CD14-positive monocyte (primary cell): ENCODE data around the gene REV3L. TPM values are rescaled to one million over a fixed set of nuclear protein-coding genes. Genes with fewer than 3 reads are reported as not detected.
A peak's percentile ranks its signal among the peaks of the same experiment; 100 is the strongest.

ENCODE experiments used
- DNase-seq, 3 donors: peaks; one replicate each; pipeline ENCODE4 v3.0.0-alpha.2; 2011 to 2022
- H2AFZ ChIP-seq: 2 replicates; pipeline ENCODE4 v1.6.0; 2012; ENCODE audit warnings: mild to moderate bottlenecking, low read depth, low read length, inconsistent platforms; ENCODE audit not compliant: insufficient read depth, poor library complexity, severe bottlenecking
- H3K27ac ChIP-seq, 2 donors: 1 replicate in 1 of 2; 2 replicates in 1 of 2; pipeline ENCODE4 v1.5.1; 2012 to 2013; ENCODE audit warnings: low read length in 2 of 2, control low read depth in 1 of 2, inconsistent platforms in 1 of 2, low read depth in 1 of 2, mild to moderate bottlenecking in 1 of 2
- H3K27me3 ChIP-seq, 2 donors: one replicate each; pipeline versions ENCODE4 v1.6.0 to v1.6.1; 2011 to 2013; ENCODE audit warnings: low read length in 2 of 2; ENCODE audit not compliant: control insufficient read depth in 2 of 2, insufficient read depth in 2 of 2
- H3K36me3 ChIP-seq, 2 donors: replicated peaks in 1 of 2; 1 replicate in 1 of 2; 2 replicates in 1 of 2; pipeline versions ENCODE4 v1.5.1 to v1.6.1; 2012 to 2013; ENCODE audit warnings: low read length in 2 of 2, control low read depth in 1 of 2, inconsistent platforms in 1 of 2, mild to moderate bottlenecking in 1 of 2; ENCODE audit not compliant: insufficient read depth in 2 of 2, control insufficient read depth in 1 of 2
- H3K4me1 ChIP-seq, 2 donors: 1 replicate in 1 of 2; 2 replicates in 1 of 2; pipeline versions ENCODE4 v1.5.1 to v1.6.1; 2012 to 2013; ENCODE audit warnings: low read length in 2 of 2, control low read depth in 1 of 2, inconsistent platforms in 1 of 2, mild to moderate bottlenecking in 1 of 2, moderate library complexity in 1 of 2; ENCODE audit not compliant: insufficient read depth in 2 of 2, control insufficient read depth in 1 of 2
- H3K4me2 ChIP-seq: replicated peaks from 2 replicates; pipeline ENCODE3; 2012; ENCODE audit warnings: low read length, moderate library complexity, mild to moderate bottlenecking; ENCODE audit not compliant: poor library complexity, severe bottlenecking; ENCODE audit errors: extremely low read depth
- H3K4me3 ChIP-seq, 3 experiments: fragments of 200-600 bp in 1 of 3; sonication (generic) in 1 of 3; replicated peaks in 1 of 3; 1 replicate in 2 of 3; 2 replicates in 1 of 3; pipeline ENCODE4 v1.5.1; 2011 to 2013; ENCODE audit warnings: low read length in 3 of 3, mild to moderate bottlenecking in 3 of 3, control low read depth in 2 of 3, low read depth in 2 of 3, inconsistent platforms in 1 of 3, moderate library complexity in 1 of 3
- H3K79me2 ChIP-seq: 2 replicates; pipeline ENCODE4 v1.6.0; 2012; ENCODE audit warnings: mild to moderate bottlenecking, control low read depth, inconsistent platforms, low read length, moderate library complexity; ENCODE audit not compliant: insufficient read depth
- H3K9ac ChIP-seq: 2 replicates; pipeline ENCODE4 v1.6.0; 2017; ENCODE audit warnings: low read length, mild to moderate bottlenecking; ENCODE audit not compliant: insufficient read depth, poor library complexity, severe bottlenecking
- H3K9me3 ChIP-seq, 2 donors: replicated peaks in 1 of 2; 1 replicate in 1 of 2; 2 replicates in 1 of 2; pipeline versions ENCODE4 v1.5.1 to v1.6.1; 2012 to 2013; ENCODE audit warnings: low read length in 2 of 2, control low read depth in 1 of 2; ENCODE audit not compliant: control insufficient read depth in 1 of 2, insufficient read depth in 1 of 2
- H4K20me1 ChIP-seq: 2 replicates; pipeline ENCODE4 v1.6.0; 2012; ENCODE audit warnings: mild to moderate bottlenecking, low read length, control low read depth, moderate library complexity; ENCODE audit not compliant: insufficient read depth
- H3K27ac Mint-ChIP-seq, 7 donors: one replicate each; pipeline ENCODE4 v1.8.0; 2020; ENCODE audit warnings: mild to moderate bottlenecking in 7 of 7, mixed read lengths in 7 of 7, moderate library complexity in 6 of 7, inconsistent platforms in 2 of 7
- H3K27me3 Mint-ChIP-seq, 3 donors: one replicate each; pipeline ENCODE4 v1.8.0; 2021 to 2022; ENCODE audit warnings: low read depth in 3 of 3, mild to moderate bottlenecking in 3 of 3, mixed read lengths in 3 of 3, moderate library complexity in 3 of 3, inconsistent platforms in 1 of 3
- H3K36me3 Mint-ChIP-seq, 2 donors: one replicate each; pipeline ENCODE4 v1.8.0; 2020; ENCODE audit warnings: mixed read lengths in 2 of 2, inconsistent platforms in 1 of 2, mild to moderate bottlenecking in 1 of 2
- H3K4me1 Mint-ChIP-seq: one replicate; pipeline ENCODE4 v1.8.0; 2020; ENCODE audit warnings: mild to moderate bottlenecking, mixed read lengths
- H3K4me3 Mint-ChIP-seq, 2 donors: one replicate each; pipeline ENCODE4 v1.8.0; 2020; ENCODE audit warnings: mild to moderate bottlenecking in 2 of 2, mixed read lengths in 2 of 2, moderate library complexity in 1 of 2
- H3K9me3 Mint-ChIP-seq, 7 donors: one replicate each; pipeline ENCODE4 v1.8.0; 2020 to 2022; ENCODE audit warnings: mixed read lengths in 7 of 7, mild to moderate bottlenecking in 6 of 7, moderate library complexity in 6 of 7, inconsistent platforms in 2 of 7
- CTCF ChIP-seq: fragments of 200-600 bp; IDR thresholded peaks from one replicate; pipeline ENCODE4 v1.8.0; 2022; ENCODE audit warnings: antibody characterized with exemption, mild to moderate bottlenecking
- WGBS: methylation state at CpG from one replicate; pipeline ENCODE4 v1.1.5; 2013; ENCODE audit warnings: missing lambda C conversion rate; ENCODE audit not compliant: insufficient coverage; 5-methylcytosine and 5-hydroxymethylcytosine counted together
- intact Hi-C, 2 donors: fragments of 100-400 bp; cut with micrococcal nuclease; formaldehyde crosslinking; loops; one replicate each; pipeline versions ENCODE4 v1.15.0 to v1.15.1; 2023
- polyA plus RNA-seq, 3 donors: library from polyadenylated mRNA; depleted of rRNA in 1 of 3; unstranded in 2 of 3; stranded (reverse) in 1 of 3; fragments of 300-500 nt in 2 of 3; fragments of >200 nt in 1 of 3; fragmentation: Illumina TruSeq in 2 of 3; gene quantifications; 1 replicate in 2 of 3; 2 replicates in 1 of 3; pipeline ENCODE4 v1.2.3, GENCODE V29; 2012 to 2021

Gene REV3L
- polyA plus RNA-seq, 3 donors, result 3.4 to 5.7 (median 4.9) TPM

- Mint-ChIP-seq H3K36me3 (peaks cover 33 to 38% of the 10 kb centered on the region in 2 donors), H3K27ac (peak overlapping the region in 1 of 7 donors; percentile 54), H3K4me3 (no peak overlapping the region), H3K9me3 (no peaks in the 10 kb centered on the region), H3K4me1 (no peaks in the 10 kb centered on the region), H3K27me3 (peaks cover 0 to 1% (median 0%) of the 10 kb centered on the region in 3 donors)
- DNase-seq, result no peak
- TF ChIP-seq CTCF, result no peak
- 96% methylated on average over 3 of the region's 3 CpGs for WGBS
- H3K9me3 ChIP-seq, result no peaks in the 10 kb centered on the region
- no peaks in the 10 kb centered on the region for H3K79me2 ChIP-seq
- intact Hi-C loops, result no loop called here
- no peak overlapping the region for H3K4me3 ChIP-seq
- H3K36me3 ChIP-seq, result peaks cover 22 to 47% of the 10 kb centered on the region in 2 donors
- no peaks in the 10 kb centered on the region for H3K27me3 ChIP-seq
- H3K4me1 ChIP-seq, result no peaks in the 10 kb centered on the region
- H2AFZ ChIP-seq, result no peak overlapping the region
- no peaks in the 10 kb centered on the region for H4K20me1 ChIP-seq
- no peak overlapping the region for H3K4me2 ChIP-seq
- H3K27ac ChIP-seq, result no peak overlapping the region
- no peak overlapping the region for H3K9ac ChIP-seq
Observed at GRCh38 chr6:111347589-111347988, 135.4 kb downstream of the REV3L start.

GRCh38 chr6:111342913-111343312 lies 140.1 kb downstream of the REV3L start:
- intact Hi-C loops, result no loop called here
- H3K36me3 Mint-ChIP-seq, result peaks cover 27 to 35% of the 10 kb centered on the region in 2 donors

More at GRCh38 chr6:111342913-111343312, 140.1 kb downstream of the REV3L start:
- Histone ChIP-seq H3K9ac (no peak overlapping the region), H3K4me1 (no peaks in the 10 kb centered on the region), H3K27ac (no peak overlapping the region), H2AFZ (no peak overlapping the region), H4K20me1 (no peaks in the 10 kb centered on the region), H3K4me2 (no peak overlapping the region), H3K36me3 (peaks cover 13 to 27% of the 10 kb centered on the region in 2 donors), H3K9me3 (no peaks in the 10 kb centered on the region), H3K79me2 (no peaks in the 10 kb centered on the region), H3K27me3 (no peaks in the 10 kb centered on the region), H3K4me3 (no peak overlapping the region)
- no peaks in the 10 kb centered on the region for H3K9me3 Mint-ChIP-seq
- H3K27me3 Mint-ChIP-seq, result peaks cover 0 to 2% (median 0%) of the 10 kb centered on the region in 3 donors
- WGBS, result no CpG with 5 or more reads among the region's 1 CpG
- no peak for TF ChIP-seq CTCF
- DNase-seq, result no peak
- no peaks in the 10 kb centered on the region for H3K4me1 Mint-ChIP-seq
- H3K4me3 Mint-ChIP-seq, result no peak overlapping the region
- peak overlapping the region in 2 of 7 donors; percentile 2 to 83 for H3K27ac Mint-ChIP-seq
